Mucosa of descending colon (tissue), 3 donors: ENCODE data around the gene CERS4. TPM values are rescaled to one million over a fixed set of nuclear protein-coding genes. Genes with fewer than 3 reads are reported as not detected.

Experiments
- ATAC-seq: fragments of 200-7000 bp; cut with Tn5 transposase; one replicate; pipeline ENCODE4 v1.9.1; 2020; ENCODE audit warnings: mild to moderate bottlenecking, moderate library complexity
- DNase-seq, 3 donors: peaks; one replicate each; pipeline ENCODE4 v3.0.0-alpha.2; 2020
- H3K36me3 ChIP-seq: fragments of 200-600 bp; one replicate; pipeline ENCODE4 v1.8.0; 2021; ENCODE audit warnings: low read depth, mild to moderate bottlenecking
- H3K4me1 ChIP-seq: fragments of 200-600 bp; one replicate; pipeline ENCODE4 v1.8.0; 2021; ENCODE audit warnings: low read depth, mild to moderate bottlenecking
- H3K4me3 ChIP-seq: fragments of 200-600 bp; one replicate; pipeline ENCODE4 v1.8.0; 2021; ENCODE audit warnings: mild to moderate bottlenecking
- H3K9me3 ChIP-seq: fragments of 200-600 bp; one replicate; pipeline ENCODE4 v1.8.0; 2021; ENCODE audit warnings: mild to moderate bottlenecking
- CTCF ChIP-seq: fragments of 200-600 bp; IDR thresholded peaks from one replicate; pipeline ENCODE4 v1.8.0; 2022; ENCODE audit warnings: antibody characterized with exemption, mild to moderate bottlenecking
- intact Hi-C, 2 donors: fragments of 100-400 bp; cut with DNase I in 1 of 2; cut with micrococcal nuclease in 1 of 2; formaldehyde crosslinking; loops; one replicate each; pipeline versions ENCODE4 v1.11.0 to v1.11.1; 2022; cut with DNase I, micrococcal nuclease
- total RNA-seq, 3 donors: library from RNA; stranded (reverse); fragmentation: NEBNext Ultra II Directional in 2 of 3; extraction: Animal tissue kit (Norgen Biotek cat#: 25700) in 2 of 3; gene quantifications; one replicate each; pipeline versions ENCODE4 v1.2.1 to v1.2.4, GENCODE V29; 2021 to 2023
- donor health status: DM: no; HTN: no; CAD: no; lungs with moderate emphysema.
- donor health status: DM: no; HTN: no; CAD: no.
- donor health status: DM: no; HTN: yes; CAD: no.

Gene CERS4
- total RNA-seq, 3 donors from 2014 or later: 3.1 to 37.1 (median 4.2) TPM

DNA sequence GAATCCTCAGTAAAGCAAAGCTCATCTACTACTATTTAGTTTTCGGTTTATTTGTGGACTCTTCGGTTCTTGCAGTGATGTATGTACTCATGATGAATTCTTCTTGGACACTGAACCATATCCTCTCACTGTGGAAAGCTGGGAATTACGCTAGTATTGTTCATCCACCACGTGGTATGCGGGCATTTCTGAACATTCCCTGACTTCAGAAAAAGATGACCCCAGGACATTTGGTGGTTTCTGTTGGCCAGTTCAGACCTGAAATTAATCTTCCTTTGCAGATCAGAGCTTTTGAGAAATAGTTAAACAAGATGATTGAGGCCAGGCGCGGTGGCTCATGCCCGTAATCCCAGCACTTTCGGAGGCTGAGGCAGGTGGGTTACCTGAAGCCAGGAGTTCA is 34.5 kb upstream of the CERS4 start:
- TF ChIP-seq CTCF: no peak
- Histone ChIP-seq H3K9me3 (no peaks in the 10 kb centered on the region), H3K36me3 (no peaks in the 10 kb centered on the region), H3K4me1 (no peaks in the 10 kb centered on the region), H3K4me3 (no peak overlapping the region)
- DNase-seq (no peak), ATAC-seq (no peak)
- intact Hi-C loops: no loop called here

- Histone ChIP-seq H3K4me3 (no peak overlapping the region), H3K36me3 (no peaks in the 10 kb centered on the region), H3K9me3 (no peaks in the 10 kb centered on the region), H3K4me1 (no peaks in the 10 kb centered on the region)
- ATAC-seq: no peak
- intact Hi-C loops: no loop called here
- no peak for TF ChIP-seq CTCF
- no peak for DNase-seq
Measured at GRCh38 chr19:8180018-8180417, 29.2 kb upstream of the CERS4 start.

- Histone ChIP-seq H3K9me3 (no peaks in the 10 kb centered on the region), H3K4me3 (no peak overlapping the region), H3K4me1 (no peaks in the 10 kb centered on the region), H3K36me3 (no peaks in the 10 kb centered on the region)
- no peak for TF ChIP-seq CTCF
- no peak for DNase-seq
- intact Hi-C loops: no loop called here
- ATAC-seq: no peak
Measured at GRCh38 chr19:8184274-8184673, 24.9 kb upstream of the CERS4 start.

DNA sequence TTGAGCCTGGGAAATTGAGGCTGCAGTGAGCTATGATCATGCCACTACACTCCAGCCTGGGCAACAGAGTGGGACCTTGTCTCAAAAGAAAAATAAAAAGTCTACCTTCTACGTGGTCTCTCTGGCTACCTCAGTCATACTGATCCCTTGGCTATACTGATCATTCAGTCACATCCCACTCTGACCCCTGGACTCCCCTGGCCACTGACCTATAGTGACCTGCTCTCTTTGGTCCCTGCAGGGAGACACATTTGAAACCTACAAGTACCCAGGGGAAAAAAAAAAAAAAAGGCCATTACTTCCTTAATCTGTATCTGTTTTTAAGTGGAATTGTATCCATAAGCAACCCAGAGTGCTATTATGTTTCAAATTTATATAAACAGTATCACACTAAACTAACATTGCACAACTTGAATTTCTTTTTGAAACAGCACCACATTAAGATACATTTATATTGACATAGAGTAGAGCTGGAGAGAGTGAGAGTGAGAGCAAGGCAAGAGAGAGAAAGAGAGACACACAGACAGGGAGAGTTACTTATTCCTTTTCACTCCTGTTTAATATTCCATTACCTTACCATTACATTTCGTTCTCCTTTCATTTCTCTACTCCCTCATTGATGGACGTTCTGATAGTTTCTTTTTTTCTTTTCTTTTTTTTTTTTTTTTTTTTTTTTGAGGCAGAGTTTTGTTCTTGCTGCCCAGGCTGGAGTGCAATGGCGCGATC is 23.7 kb upstream of the CERS4 start:
- Histone ChIP-seq H3K9me3 (no peaks in the 10 kb centered on the region), H3K36me3 (no peaks in the 10 kb centered on the region), H3K4me3 (no peak overlapping the region), H3K4me1 (no peaks in the 10 kb centered on the region)
- ATAC-seq: no peak
- intact Hi-C loops: no loop called here
- no peak for TF ChIP-seq CTCF
- DNase-seq: no peak

DNA sequence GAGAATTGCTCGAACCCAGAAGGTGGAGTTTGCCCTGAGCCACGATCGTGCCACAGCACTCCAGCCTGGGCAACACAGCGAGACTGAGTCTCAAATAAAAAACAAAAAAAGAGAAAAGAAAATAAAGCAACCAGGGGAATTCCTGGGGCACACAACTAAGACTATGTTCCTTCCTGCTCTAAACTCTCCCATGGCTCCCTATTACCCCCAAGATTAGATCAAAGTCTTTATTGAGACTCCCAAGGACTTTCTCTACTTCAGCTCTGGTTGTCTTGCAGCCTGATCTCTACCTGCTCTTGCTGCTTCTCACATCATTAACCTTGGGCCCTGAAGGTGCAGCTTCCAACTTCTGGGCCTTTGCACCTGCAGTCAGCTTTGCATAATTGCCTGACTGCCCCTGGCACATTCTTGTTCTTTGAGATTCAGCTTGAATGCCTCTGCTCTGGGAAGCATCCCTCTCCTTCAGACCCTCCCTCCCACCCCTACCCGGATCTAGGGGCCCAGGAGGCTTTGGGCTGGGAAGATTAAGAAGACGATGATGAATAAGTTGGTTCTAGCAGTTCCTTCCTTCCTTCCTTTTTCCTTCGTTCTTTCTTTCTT is 16.8 kb upstream of the CERS4 start:
- TF ChIP-seq CTCF: no peak
- Histone ChIP-seq H3K4me3 (no peak overlapping the region), H3K9me3 (no peaks in the 10 kb centered on the region), H3K4me1 (no peaks in the 10 kb centered on the region), H3K36me3 (no peaks in the 10 kb centered on the region)
- intact Hi-C loops: no loop called here
- ATAC-seq (no peak), DNase-seq (no peak)
